HepG2 (cell line): ENCODE measurements around the gene MTA3. TPM values are rescaled to one million over a fixed set of nuclear protein-coding genes. Genes with fewer than 3 reads are reported as not detected.

Experiments
- ATAC-seq: fragments of 200-7000 bp; cut with Tn5 transposase; 3 replicates; pipeline ENCODE4 v1.9.1; 2020; ENCODE audit warnings: mild to moderate bottlenecking, moderate library complexity
- BruUV-seq: library from RNA; stranded (reverse); fragments of 400-500 nt; replicated peaks from 2 replicates; lab custom pipeline; 2021; lab: Mats Ljungman, UMichigan
- CTCF ChIA-PET: fragments of 300-600 bp; formaldehyde crosslinking; extraction: SDS; loops from one replicate; lab custom pipeline; 2021; ENCODE audit warnings: low total read pairs, inconsistent platforms, low intra/inter-chr PET ratio; lab: Yijun Ruan, JAX
- POLR2A ChIA-PET: fragments of 350-600 bp; sonication (Branson Sonifier 250); formaldehyde crosslinking; loops from one replicate; lab custom pipeline; 2020; ENCODE audit warnings: antibody characterized with exemption, inconsistent platforms; lab: Yijun Ruan, JAX
- DNase-seq: peaks from one replicate; pipeline ENCODE4 v3.0.0-alpha.2; 2015; ENCODE audit warnings: low spot score
- FAIRE-seq: peaks from 3 replicates; lab custom pipeline; 2011; peaks lifted over from hg19 to GRCh38; lab: Jason Lieb, UNC
- H2AFZ ChIP-seq: one replicate; pipeline ENCODE4 v1.6.1; 2011; ENCODE audit warnings: low read length, inconsistent platforms
- H3K27ac ChIP-seq: fragments of 300-600 bp; 3 replicates; pipeline ENCODE4 v1.8.0; 2011; ENCODE audit warnings: mixed run types, mild to moderate bottlenecking, mixed read lengths, low read length, inconsistent platforms; ENCODE audit not compliant: insufficient read depth; ENCODE audit errors: extremely low read length
- H3K27me3 ChIP-seq, 2 experiments: fragments of 200-600 bp in 1 of 2; 2 replicates in 1 of 2; 3 replicates in 1 of 2; pipeline versions ENCODE4 v1.6.0 to v1.8.0; 2011; ENCODE audit warnings: low read length in 2 of 2, mild to moderate bottlenecking in 2 of 2, moderate library complexity in 2 of 2, inconsistent platforms in 1 of 2; ENCODE audit not compliant: insufficient read depth in 2 of 2, control insufficient read depth in 1 of 2
- H3K36me3 ChIP-seq, 2 experiments: fragments of 200-600 bp in 1 of 2; replicated peaks in 1 of 2; 2 replicates in 1 of 2; 3 replicates in 1 of 2; pipeline versions ENCODE4 v1.5.1 to v1.8.0; 2011; ENCODE audit warnings: low read length in 2 of 2, inconsistent platforms in 1 of 2; ENCODE audit not compliant: insufficient read depth in 2 of 2, control insufficient read depth in 1 of 2
- H3K4me1 ChIP-seq: 2 replicates; pipeline ENCODE4 v1.5.1; 2012; ENCODE audit warnings: low read length, inconsistent platforms; ENCODE audit not compliant: insufficient read depth
- H3K4me2 ChIP-seq: 2 replicates; pipeline ENCODE4 v1.6.0; 2011; ENCODE audit warnings: low read depth, low read length, inconsistent platforms
- H3K4me3 ChIP-seq, 3 experiments: fragments of 200-600 bp in 1 of 3; sonication (generic), shearing (Covaris generic) in 1 of 3; replicated peaks in 1 of 3; 2 replicates each; pipeline ENCODE4 v1.5.1; 2011 to 2016; ENCODE audit warnings: low read length in 3 of 3, inconsistent platforms in 2 of 3, low read depth in 2 of 3, mild to moderate bottlenecking in 2 of 3, control low read depth in 1 of 3, mixed read lengths in 1 of 3; ENCODE audit not compliant: insufficient read depth in 1 of 3
- H3K79me2 ChIP-seq: one replicate; pipeline ENCODE4 v1.6.1; 2011; ENCODE audit warnings: low read length, inconsistent platforms; ENCODE audit not compliant: insufficient read depth
- H3K9ac ChIP-seq: 2 replicates; pipeline ENCODE4 v1.6.0; 2011; ENCODE audit warnings: mild to moderate bottlenecking, low read depth, low read length, inconsistent platforms; ENCODE audit not compliant: insufficient read depth
- H3K9me3 ChIP-seq: 2 replicates; pipeline ENCODE4 v1.5.1; 2012; ENCODE audit warnings: mild to moderate bottlenecking, low read length
- H4K20me1 ChIP-seq: 2 replicates; pipeline ENCODE4 v1.6.0; 2011; ENCODE audit warnings: inconsistent platforms, mild to moderate bottlenecking, low read length, moderate library complexity; ENCODE audit not compliant: insufficient read depth
- DMAP1 ChIP-seq: IDR thresholded peaks from 2 replicates; pipeline ENCODE4 v1.6.1; 2016
- GATA4 ChIP-seq: sonication (generic); IDR thresholded peaks from 2 replicates; pipeline ENCODE4 v1.6.1; 2016; ENCODE audit warnings: antibody characterized with exemption, low read depth, borderline replicate concordance
- KLF13 ChIP-seq: sonication (generic); formaldehyde crosslinking; IDR thresholded peaks from 2 replicates; pipeline ENCODE4 v1.4.0; 2020; ENCODE audit warnings: mild to moderate bottlenecking, missing genetic modification reagents
- KLF15 ChIP-seq: sonication (generic); formaldehyde crosslinking; IDR thresholded peaks from 2 replicates; pipeline ENCODE4 v1.8.1; 2023; ENCODE audit warnings: borderline replicate concordance, mild to moderate bottlenecking, inconsistent platforms, missing genetic modification reagents, mixed read lengths
- MED8 ChIP-seq: sonication (generic); formaldehyde crosslinking; IDR thresholded peaks from 2 replicates; pipeline ENCODE4 v1.8.1; 2023; ENCODE audit warnings: mild to moderate bottlenecking, missing genetic modification reagents; ENCODE audit not compliant: insufficient replicate concordance
- SKI ChIP-seq: fragments of 450-650 bp; IDR thresholded peaks from one replicate; pipeline ENCODE4 v1.6.1; 2018; ENCODE audit warnings: mild to moderate bottlenecking; ENCODE audit not compliant: partially characterized antibody
- TEAD2 ChIP-seq: sonication (generic); formaldehyde crosslinking; IDR thresholded peaks from 2 replicates; pipeline ENCODE4 v1.9.0; 2021; ENCODE audit warnings: missing genetic modification reagents
- TFAP4 ChIP-seq: sonication (generic); IDR thresholded peaks from 2 replicates; pipeline ENCODE4 v1.6.1; 2016; ENCODE audit warnings: low read depth, borderline replicate concordance
- TRIM24 ChIP-seq: sonication (generic); formaldehyde crosslinking; IDR thresholded peaks from 2 replicates; pipeline ENCODE4 v1.8.0; 2022; ENCODE audit warnings: mild to moderate bottlenecking, missing genetic modification reagents
- XRCC5 ChIP-seq: fragments of 200-400 bp; formaldehyde crosslinking; optimal IDR thresholded peaks from 2 replicates; pipeline ENCODE3; 2017; ENCODE audit warnings: mild to moderate bottlenecking, low read length
- ZNF318 ChIP-seq: sonication (generic); formaldehyde crosslinking; IDR thresholded peaks from 2 replicates; pipeline ENCODE4 v1.4.0; 2020; ENCODE audit warnings: mild to moderate bottlenecking, missing genetic modification reagents
- ZNF512 ChIP-seq: sonication (generic); formaldehyde crosslinking; IDR thresholded peaks from 2 replicates; pipeline ENCODE4 v1.4.0; 2020; ENCODE audit warnings: mild to moderate bottlenecking, missing genetic modification reagents
- ZNF883 ChIP-seq: sonication (generic); formaldehyde crosslinking; IDR thresholded peaks from 2 replicates; pipeline ENCODE4 v1.5.1; 2020; ENCODE audit warnings: mild to moderate bottlenecking, missing genetic modification reagents; ENCODE audit errors: not compliant biosample characterization
- WGBS: methylation state at CpG from one replicate; pipeline ENCODE4 v1.1.6; 2017; ENCODE audit warnings: low lambda C conversion rate; 5-methylcytosine and 5-hydroxymethylcytosine counted together
- in situ Hi-C: cut with HindIII; loops from 2 replicates; pipeline ENCODE4 v1.10.0; 2017; ENCODE audit warnings: low pct_unique_long_range_greater_than_20kb; ENCODE audit not compliant: extremely low pct_ligation_motif_present
- intact Hi-C: fragments of 100-400 bp; cut with micrococcal nuclease; formaldehyde crosslinking; loops from one replicate; pipeline ENCODE4 v1.10.0; 2022; ENCODE audit not compliant: unreplicated experiment
- polyA plus RNA-seq, 8 experiments: library from polyadenylated mRNA; depleted of rRNA in 3 of 8; stranded (reverse) in 7 of 8; unstranded in 1 of 8; fragments of >200 nt; fragmentation: Illumina TruSeq in 4 of 8; extraction: Trizol in 4 of 8; gene quantifications; 2 replicates each; pipeline versions ENCODE4 v1.2.1 to v1.2.3, GENCODE V29; 2011 to 2016; ENCODE audit warnings: low read depth in 4 of 8, missing spikeins in 1 of 8, mixed read lengths in 1 of 8; ENCODE audit not compliant: insufficient read depth in 1 of 8
- total RNA-seq, 5 experiments: library from RNA; depleted of rRNA; stranded (reverse); fragments of >200 nt; fragmentation: Illumina TruSeq; extraction: Trizol; gene quantifications; 2 replicates each; pipeline ENCODE4 v1.2.3, GENCODE V29; 2016; ENCODE audit warnings: low read depth in 1 of 5

The MTA3 gene
- total and polyA plus RNA-seq, 2 of the 13 experiments (the other 11 are each of a cell fraction or from before 2014, with no cell fraction given): 48.8 to 77.8 TPM

GRCh38 chr2:42786561-42787345 is 218.3 kb downstream of the MTA3 start:
- DNase-seq (no peak), FAIRE-seq (no peak), ATAC-seq (peak; percentile 17)
- Histone ChIP-seq H3K9ac (no peak overlapping the region), H3K4me2 (peak overlapping the region; percentile 54), H3K36me3 (peaks cover 0 to 14% of the 10 kb centered on the region in 2 experiments; a peak in 2 of 5 replicates), H4K20me1 (no peaks in the 10 kb centered on the region), H2AFZ (no peak overlapping the region), H3K79me2 (peaks cover 8% of the 10 kb centered on the region), H3K4me3 (peak overlapping the region in 1 of 3 experiments; percentile 26; a peak in 1 of 6 replicates), H3K27me3 (no peaks in the 10 kb centered on the region), H3K4me1 (peaks cover 82% of the 10 kb centered on the region), H3K9me3 (no peaks in the 10 kb centered on the region), H3K27ac (peak overlapping the region; percentile 67)
- ChIA-PET CTCF (no interaction called here), POLR2A (interaction anchor here (0.6 to 3.1 kb wide), 7 partner anchors 8 to 24 kb away, joined by 3 to 28 read pairs (median 10); no protein-coding TSS in a partner anchor)
- intact Hi-C loops (no loop called here), in situ Hi-C loops (no loop called here)
- 93% methylated on average over 15 of the region's 15 CpGs for WGBS
- BruUV-seq: no TSS peak
- no peak for TF ChIP-seq TFAP4
- peak; percentile 13 for TF ChIP-seq XRCC5
- no peak for TF ChIP-seq TRIM24 (CRISPR knock-in tag)
- TF ChIP-seq ZNF883: peak; percentile 43
- no peak for TF ChIP-seq ZNF512 (CRISPR knock-in tag)
- no peak for TF ChIP-seq KLF15 (CRISPR knock-in tag)
- no peak for TF ChIP-seq DMAP1 (CRISPR knock-in tag)
- no peak for TF ChIP-seq TEAD2 (CRISPR knock-in tag)
- no peak for TF ChIP-seq KLF13 (CRISPR knock-in tag)
- no peak for TF ChIP-seq GATA4
- TF ChIP-seq ZNF318: no peak
- TF ChIP-seq SKI: no peak
- no peak for TF ChIP-seq MED8 (CRISPR knock-in tag)
